Hepatocyte (in vitro differentiated cells): Measurements from ENCODE around the gene ERMAP.

Experiments used
- EZH2 ChIP-seq: fragments of 200-600 bp; sonication (generic); IDR thresholded peaks from 2 replicates; pipeline ENCODE4 v1.6.1; 2016; ENCODE audit warnings: antibody characterized with exemption, mild to moderate bottlenecking, borderline replicate concordance
- TF ChIP-seq, protein P1 (sequence below): fragments of 200-600 bp; sonication (generic); IDR thresholded peaks from 2 replicates; pipeline ENCODE4 v1.5.1; 2016; ENCODE audit warnings: antibody characterized with exemption, mild to moderate bottlenecking; ENCODE audit not compliant: poor library complexity

DNA sequence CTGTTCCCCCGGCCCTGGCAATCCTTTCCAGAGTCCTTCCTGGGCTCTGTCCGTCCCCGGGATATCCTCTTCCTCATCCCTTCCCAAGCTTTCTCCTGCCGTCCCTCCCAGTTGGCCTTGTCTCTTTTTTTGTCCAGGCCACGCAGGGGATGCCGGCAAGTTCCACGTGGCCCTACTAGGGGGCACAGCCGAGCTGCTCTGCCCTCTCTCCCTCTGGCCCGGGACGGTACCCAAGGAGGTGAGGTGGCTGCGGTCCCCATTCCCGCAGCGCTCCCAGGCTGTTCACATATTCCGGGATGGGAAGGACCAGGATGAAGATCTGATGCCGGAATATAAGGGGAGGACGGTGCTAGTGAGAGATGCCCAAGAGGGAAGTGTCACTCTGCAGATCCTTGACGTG lies 13.7 kb downstream of the ERMAP start:
- no peak for TF ChIP-seq EZH2
- TF ChIP-seq, protein P1, sequence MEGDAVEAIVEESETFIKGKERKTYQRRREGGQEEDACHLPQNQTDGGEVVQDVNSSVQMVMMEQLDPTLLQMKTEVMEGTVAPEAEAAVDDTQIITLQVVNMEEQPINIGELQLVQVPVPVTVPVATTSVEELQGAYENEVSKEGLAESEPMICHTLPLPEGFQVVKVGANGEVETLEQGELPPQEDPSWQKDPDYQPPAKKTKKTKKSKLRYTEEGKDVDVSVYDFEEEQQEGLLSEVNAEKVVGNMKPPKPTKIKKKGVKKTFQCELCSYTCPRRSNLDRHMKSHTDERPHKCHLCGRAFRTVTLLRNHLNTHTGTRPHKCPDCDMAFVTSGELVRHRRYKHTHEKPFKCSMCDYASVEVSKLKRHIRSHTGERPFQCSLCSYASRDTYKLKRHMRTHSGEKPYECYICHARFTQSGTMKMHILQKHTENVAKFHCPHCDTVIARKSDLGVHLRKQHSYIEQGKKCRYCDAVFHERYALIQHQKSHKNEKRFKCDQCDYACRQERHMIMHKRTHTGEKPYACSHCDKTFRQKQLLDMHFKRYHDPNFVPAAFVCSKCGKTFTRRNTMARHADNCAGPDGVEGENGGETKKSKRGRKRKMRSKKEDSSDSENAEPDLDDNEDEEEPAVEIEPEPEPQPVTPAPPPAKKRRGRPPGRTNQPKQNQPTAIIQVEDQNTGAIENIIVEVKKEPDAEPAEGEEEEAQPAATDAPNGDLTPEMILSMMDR, result no peak
